IPS DF 6.9 (cell line): ENCODE measurements around the gene RALA.

Experiments used
- DNase-seq: peaks from one replicate; pipeline ENCODE4 v3.0.0-alpha.2; 2013; ENCODE audit warnings: low read depth, low spot score
- H3K27ac ChIP-seq: one replicate; pipeline ENCODE4 v1.5.1; 2013; ENCODE audit warnings: low read length, control low read depth
- H3K27me3 ChIP-seq: 2 replicates; pipeline ENCODE4 v1.6.1; 2013; ENCODE audit warnings: mild to moderate bottlenecking, low read length; ENCODE audit not compliant: control insufficient read depth, insufficient read depth
- H3K36me3 ChIP-seq: 2 replicates; pipeline ENCODE4 v1.6.1; 2013; ENCODE audit warnings: low read length; ENCODE audit not compliant: control insufficient read depth, insufficient read depth
- H3K4me1 ChIP-seq: 2 replicates; pipeline ENCODE4 v1.6.1; 2013; ENCODE audit warnings: low read length; ENCODE audit not compliant: control insufficient read depth, insufficient read depth
- H3K4me3 ChIP-seq: 2 replicates; pipeline ENCODE4 v1.5.1; 2013; ENCODE audit warnings: mild to moderate bottlenecking, low read length
- H3K9me3 ChIP-seq: 2 replicates; pipeline ENCODE4 v1.6.1; 2013; ENCODE audit warnings: low read length, inconsistent platforms; ENCODE audit not compliant: control insufficient read depth, insufficient read depth
- WGBS: extraction: QIAGEN DNeasy Blood & Tissue Kit; methylation state at CpG from one replicate; pipeline ENCODE4 v1.1.7; 2013; ENCODE audit warnings: mixed read lengths, missing lambda C conversion rate; ENCODE audit not compliant: insufficient read length, insufficient coverage; 5-methylcytosine and 5-hydroxymethylcytosine counted together

The RALA gene

DNA sequence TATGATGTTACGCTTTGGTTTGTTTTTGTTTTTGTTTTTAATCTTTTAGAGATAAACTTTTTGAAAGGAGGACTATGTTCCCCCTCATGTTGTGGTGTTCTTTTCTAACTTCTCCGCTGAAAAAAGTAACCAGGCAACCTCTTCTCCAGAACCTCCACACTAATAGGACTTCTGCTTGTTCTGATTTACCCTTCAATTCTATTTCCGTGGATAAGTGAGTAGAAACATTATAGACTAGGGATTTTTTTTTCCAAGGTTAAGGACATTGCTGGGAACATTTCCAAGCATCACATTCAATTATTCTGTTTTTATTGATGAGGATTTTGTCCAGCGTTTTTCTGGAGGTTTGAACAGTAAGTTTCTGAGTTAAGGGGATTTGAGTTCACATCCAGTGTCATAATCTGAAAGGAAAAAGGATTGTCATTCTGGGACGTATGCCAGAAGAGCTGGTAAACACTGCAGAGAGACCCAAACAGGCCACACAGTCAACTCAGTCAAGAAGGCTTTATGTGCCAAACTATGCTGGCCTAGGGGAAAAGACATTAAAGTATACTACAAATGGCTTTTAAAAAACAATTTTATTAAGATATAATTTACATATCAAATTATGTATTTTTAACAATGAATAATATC lies 28.3 kb upstream of the RALA start:
- no peak overlapping the region for H3K4me3 ChIP-seq
- H3K36me3 ChIP-seq: no peaks in the 10 kb centered on the region
- H3K9me3 ChIP-seq: no peaks in the 10 kb centered on the region
- no peaks in the 10 kb centered on the region for H3K27me3 ChIP-seq
- WGBS: no CpG with 5 or more reads among the region's 5 CpGs
- DNase-seq: no peak
- H3K27ac ChIP-seq: no peak overlapping the region
- H3K4me1 ChIP-seq: no peaks in the 10 kb centered on the region

DNA sequence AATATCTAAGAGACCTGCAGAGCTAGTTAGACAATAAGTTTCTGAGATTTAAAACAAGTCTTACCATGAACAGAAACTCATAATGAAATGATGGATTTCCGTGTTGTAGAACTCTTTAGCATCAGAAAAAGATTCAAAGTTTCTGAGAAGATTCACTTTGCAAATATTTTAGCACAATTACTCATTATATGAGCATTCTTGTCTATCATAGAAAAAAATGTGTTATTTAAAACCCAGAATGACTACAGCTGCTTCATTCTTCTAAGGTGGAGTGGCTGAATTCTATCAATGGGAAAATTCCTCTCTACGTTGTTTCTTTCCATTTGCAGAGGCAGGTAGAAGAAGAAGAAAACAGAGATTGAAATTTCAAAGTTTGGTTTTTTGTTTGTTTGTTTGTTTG lies 21.0 kb upstream of the RALA start:
- Histone ChIP-seq H3K27me3 (0 out of 2 replicates have a peak, but pooled peaks cover 1% of the 10 kb centered on the region), H3K36me3 (no peaks in the 10 kb centered on the region), H3K27ac (no peak overlapping the region), H3K4me3 (no peak overlapping the region), H3K4me1 (no peaks in the 10 kb centered on the region), H3K9me3 (no peaks in the 10 kb centered on the region)
- no CpG with 5 or more reads among the region's 2 CpGs for WGBS
- DNase-seq: no peak

DNA sequence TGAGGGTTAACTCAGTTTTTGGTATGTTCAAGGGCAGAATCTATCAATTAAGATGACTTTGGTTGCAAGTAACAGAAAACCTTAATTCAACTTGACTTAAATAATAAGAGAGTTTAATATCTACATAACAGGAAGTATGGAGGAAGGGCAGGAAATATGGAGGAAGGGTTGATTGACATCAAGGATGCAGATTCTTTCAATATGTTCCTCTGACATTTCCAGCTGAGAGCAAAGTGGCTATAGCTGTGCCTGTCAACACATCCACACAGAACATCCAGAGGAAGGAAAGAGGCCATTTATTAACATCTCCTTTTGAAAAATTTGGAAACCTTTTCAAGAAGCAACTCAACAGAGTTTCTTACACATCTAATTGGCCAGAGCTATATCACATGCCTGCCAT lies 19.4 kb upstream of the RALA start:
- H3K4me1 ChIP-seq: no peaks in the 10 kb centered on the region
- no peak overlapping the region for H3K27ac ChIP-seq
- H3K36me3 ChIP-seq: no peaks in the 10 kb centered on the region
- H3K4me3 ChIP-seq: no peak overlapping the region
- DNase-seq: no peak
- H3K27me3 ChIP-seq: 0 out of 2 replicates have a peak, but pooled peaks cover 1% of the 10 kb centered on the region
- no peaks in the 10 kb centered on the region for H3K9me3 ChIP-seq

DNA sequence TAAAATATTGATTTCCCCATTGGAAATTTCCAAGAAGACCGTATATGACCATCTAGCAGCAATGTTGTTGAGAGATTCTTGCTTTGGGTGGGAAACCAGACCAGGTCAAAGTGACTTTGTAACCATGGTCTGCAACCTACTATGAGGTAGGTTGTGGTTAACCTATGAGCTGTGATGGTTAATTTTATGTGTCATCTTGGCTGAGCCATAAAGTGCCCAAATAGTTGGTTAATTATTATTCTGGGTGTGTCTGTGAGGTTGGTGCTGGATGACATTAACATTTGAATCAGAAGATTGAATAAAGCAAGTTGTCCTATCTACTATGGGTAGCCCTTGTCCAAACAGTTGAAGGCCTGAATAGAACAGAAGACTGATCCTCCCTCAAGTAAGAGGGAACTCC lies 18.3 kb upstream of the RALA start:
- Histone ChIP-seq H3K4me1 (no peaks in the 10 kb centered on the region), H3K9me3 (no peaks in the 10 kb centered on the region), H3K36me3 (no peaks in the 10 kb centered on the region), H3K27ac (no peak overlapping the region), H3K4me3 (no peak overlapping the region), H3K27me3 (peaks cover 4% of the 10 kb centered on the region; the same call in 1 of the 2 replicates)
- DNase-seq: no peak
- no CpG with 5 or more reads among the region's 1 CpG for WGBS

- Histone ChIP-seq H3K9me3 (no peaks in the 10 kb centered on the region), H3K4me3 (no peak overlapping the region), H3K27ac (no peak overlapping the region), H3K4me1 (no peaks in the 10 kb centered on the region), H3K27me3 (peaks cover 5% of the 10 kb centered on the region; the same call in 1 of the 2 replicates), H3K36me3 (no peaks in the 10 kb centered on the region)
- DNase-seq: no peak
- no CpG with 5 or more reads among the region's 2 CpGs for WGBS
These were observed 17.0 kb upstream of the RALA start for GRCh38 chr7:39606352-39606751.

GRCh38 chr7:39606941-39607340 lies 16.4 kb upstream of the RALA start:
- no peak for DNase-seq
- no peak overlapping the region for H3K27ac ChIP-seq
- peaks cover 5% of the 10 kb centered on the region; the same call in 1 of the 2 replicates for H3K27me3 ChIP-seq
- no peaks in the 10 kb centered on the region for H3K36me3 ChIP-seq
- H3K9me3 ChIP-seq: no peaks in the 10 kb centered on the region
- H3K4me3 ChIP-seq: no peak overlapping the region
- no CpG with 5 or more reads among the region's 2 CpGs for WGBS
- H3K4me1 ChIP-seq: no peaks in the 10 kb centered on the region

GRCh38 chr7:39607865-39608264 lies 15.5 kb upstream of the RALA start:
- Histone ChIP-seq H3K27me3 (peaks cover 5% of the 10 kb centered on the region; the same call in 1 of the 2 replicates), H3K4me1 (no peaks in the 10 kb centered on the region), H3K9me3 (no peaks in the 10 kb centered on the region), H3K4me3 (no peak overlapping the region), H3K36me3 (no peaks in the 10 kb centered on the region), H3K27ac (no peak overlapping the region)
- DNase-seq: no peak
- no CpG with 5 or more reads among the region's 2 CpGs for WGBS

DNA sequence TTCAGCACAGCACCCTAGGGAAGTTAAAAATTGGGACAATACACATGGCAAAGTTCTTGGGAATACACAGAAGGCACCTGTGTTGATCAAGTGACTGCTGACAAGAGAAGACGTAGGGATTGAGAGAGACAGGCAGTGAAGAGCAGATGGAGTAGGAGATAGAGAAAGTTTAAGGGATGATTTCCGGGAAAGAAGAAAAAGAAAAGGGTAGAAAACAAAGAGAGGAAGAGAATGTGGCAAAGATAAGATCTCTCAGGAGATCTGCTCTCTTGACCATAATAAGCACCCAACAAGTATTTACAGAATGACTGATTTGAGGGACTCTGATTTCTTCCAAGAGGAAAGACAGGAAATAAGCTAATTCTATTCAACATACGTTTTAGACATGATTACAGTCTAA lies 15.1 kb upstream of the RALA start:
- no peaks in the 10 kb centered on the region for H3K36me3 ChIP-seq
- no peaks in the 10 kb centered on the region for H3K9me3 ChIP-seq
- H3K27ac ChIP-seq: no peak overlapping the region
- H3K4me3 ChIP-seq: no peak overlapping the region
- H3K4me1 ChIP-seq: no peaks in the 10 kb centered on the region
- H3K27me3 ChIP-seq: peaks cover 5% of the 10 kb centered on the region; the same call in 1 of the 2 replicates
- 100% methylated on average over 1 of the region's 3 CpGs for WGBS
- no peak for DNase-seq

DNA sequence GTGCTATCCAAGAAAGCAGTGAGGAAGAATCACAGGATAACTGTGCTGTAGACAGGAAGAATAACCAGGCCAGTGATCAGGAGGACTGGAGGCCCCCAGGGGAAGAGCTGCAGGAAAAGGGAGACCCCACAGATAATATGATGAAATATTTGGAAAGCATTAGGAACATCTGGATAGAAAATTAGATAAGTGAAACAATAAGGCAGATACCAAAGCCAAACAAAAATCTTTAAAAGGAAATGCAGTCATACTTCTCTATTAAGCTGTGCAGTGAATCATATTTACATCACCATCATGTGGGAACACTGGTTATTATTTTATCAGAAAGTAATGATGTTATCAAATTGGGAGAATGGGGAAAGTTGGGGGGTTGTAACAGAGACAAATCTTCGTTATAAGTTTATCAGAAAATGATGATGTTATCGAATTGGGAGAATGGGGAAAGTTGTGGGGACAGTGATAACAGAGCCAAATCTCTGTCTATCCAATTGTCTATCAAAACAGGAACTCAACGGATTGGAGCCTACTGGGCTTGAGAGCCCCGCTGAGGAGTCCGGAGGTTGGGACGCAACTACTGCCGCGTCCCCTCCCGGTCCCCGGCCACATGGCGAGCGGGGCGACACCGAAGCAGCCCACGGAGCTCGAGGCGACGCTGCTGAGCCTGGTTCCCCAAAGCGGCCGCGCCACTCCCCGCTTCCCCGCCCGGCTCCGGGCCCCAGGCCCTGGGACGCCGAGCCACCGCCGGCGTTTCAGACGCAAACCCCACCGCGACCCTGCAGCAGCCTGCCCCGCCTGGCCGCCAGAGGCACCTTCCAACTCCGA lies 14.0 kb upstream of the RALA start:
- no peak for DNase-seq
- H3K4me1 ChIP-seq: no peaks in the 10 kb centered on the region

DNA sequence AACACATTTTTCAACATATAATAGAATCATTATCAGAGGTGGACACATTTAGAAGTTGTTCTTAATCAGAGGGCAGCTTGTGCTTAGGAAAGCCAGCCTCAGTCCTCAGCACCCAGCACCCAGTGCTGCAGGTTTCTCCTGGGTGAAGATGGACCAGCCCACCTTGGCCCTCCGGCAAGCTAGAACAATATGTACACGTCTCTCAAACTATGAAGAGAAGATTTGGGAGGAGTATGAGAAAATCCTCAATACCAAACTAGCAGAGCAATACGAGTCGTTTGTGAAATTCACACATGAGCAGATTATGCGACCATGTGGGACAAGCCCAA lies 13.5 kb upstream of the RALA start:
- no peaks in the 10 kb centered on the region for H3K4me1 ChIP-seq
- H3K36me3 ChIP-seq: no peaks in the 10 kb centered on the region
- H3K4me3 ChIP-seq: peak overlapping the region; percentile 40; the same call in 1 of the 2 replicates
- no peak for DNase-seq
- no peaks in the 10 kb centered on the region for H3K9me3 ChIP-seq
- H3K27ac ChIP-seq: no peak overlapping the region
- WGBS: no CpG with 5 or more reads among the region's 5 CpGs
- H3K27me3 ChIP-seq: peaks cover 5% of the 10 kb centered on the region; the same call in 1 of the 2 replicates

More for the DNA sequence above, 14.0 kb upstream of the RALA start:
- Histone ChIP-seq H3K9me3 (no peaks in the 10 kb centered on the region), H3K4me3 (peak overlapping the region; percentile 40; the same call in 1 of the 2 replicates), H3K27me3 (peaks cover 5% of the 10 kb centered on the region; the same call in 1 of the 2 replicates), H3K36me3 (no peaks in the 10 kb centered on the region), H3K27ac (no peak overlapping the region)
- WGBS: 100% methylated on average over 2 of the region's 36 CpGs
